ENCODE results near the gene ENPP6.
A peak's percentile ranks its signal among the peaks of the same experiment; 100 is the strongest.

ENPP6 gene

GRCh38 chr4:184177271-184177670 lies 40.4 kb downstream of the ENPP6 start:
- no peak overlapping the region for H3K4me3 ChIP-seq (ENCODE audit: low read length)
- no peak for TF ChIP-seq CTCF (IDR thresholded peaks at IDR 0.05; ENCODE audit: insufficient read depth, low read depth, low read length, missing control alignments)
- no peak for DNase-seq (ENCODE audit: low read depth)

- no peak overlapping the region for H3K4me3 ChIP-seq (ENCODE audit: low read length)
- no peak for TF ChIP-seq CTCF (IDR thresholded peaks at IDR 0.05; ENCODE audit: insufficient read depth, low read depth, low read length, missing control alignments)
- DNase-seq (ENCODE audit: low read depth): no peak
Measured at GRCh38 chr4:184174571-184175488, 42.8 kb downstream of the ENPP6 start.

GRCh38 chr4:184171011-184171410 lies 46.7 kb downstream of the ENPP6 start:
- DNase-seq (ENCODE audit: low read depth): peak; percentile 31
- no peak overlapping the region for H3K4me3 ChIP-seq (ENCODE audit: low read length)
- TF ChIP-seq CTCF (IDR thresholded peaks at IDR 0.05; ENCODE audit: insufficient read depth, low read depth, low read length, missing control alignments): no peak

GRCh38 chr4:184169225-184169867 lies 48.3 kb downstream of the ENPP6 start:
- no peak overlapping the region for H3K4me3 ChIP-seq (ENCODE audit: low read length)
- no peak for TF ChIP-seq CTCF (IDR thresholded peaks at IDR 0.05; ENCODE audit: insufficient read depth, low read depth, low read length, missing control alignments)
- DNase-seq (ENCODE audit: low read depth): no peak

GRCh38 chr4:184168406-184169019 lies 49.2 kb downstream of the ENPP6 start:
- peak; percentile 72 for TF ChIP-seq CTCF (IDR thresholded peaks at IDR 0.05; ENCODE audit: insufficient read depth, low read depth, low read length, missing control alignments)
- peak; percentile 52 for DNase-seq (ENCODE audit: low read depth)
- no peak overlapping the region for H3K4me3 ChIP-seq (ENCODE audit: low read length)

GRCh38 chr4:184167576-184167975 lies 50.1 kb downstream of the ENPP6 start:
- no peak overlapping the region for H3K4me3 ChIP-seq (ENCODE audit: low read length)
- no peak for TF ChIP-seq CTCF (IDR thresholded peaks at IDR 0.05; ENCODE audit: insufficient read depth, low read depth, low read length, missing control alignments)
- DNase-seq (ENCODE audit: low read depth): no peak
